Hepatocyte (in vitro differentiated cells): ENCODE data around the gene LRRIQ1.

Experiments used
- CTCF ChIP-seq: fragments of 200-600 bp; sonication (generic); IDR thresholded peaks from 2 replicates; pipeline ENCODE4 v1.5.1; 2016; ENCODE audit warnings: antibody characterized with exemption, mild to moderate bottlenecking; ENCODE audit not compliant: poor library complexity
- EZH2 ChIP-seq: fragments of 200-600 bp; sonication (generic); IDR thresholded peaks from 2 replicates; pipeline ENCODE4 v1.6.1; 2016; ENCODE audit warnings: antibody characterized with exemption, mild to moderate bottlenecking, borderline replicate concordance

- TF ChIP-seq CTCF (no peak), EZH2 (no peak)
Measured at GRCh38 chr12:84995641-84996040, 40.5 kb upstream of the LRRIQ1 start.
